Stimulated activated CD4-positive, alpha-beta T cell treated with anti-CD3 and anti-CD28 coated beads, Interleukin-4, amount 100 ng/mL, for 24 hours (primary cell): ENCODE results near the gene ZBTB47.

ENCODE experiments used
- DNase-seq: peaks from one replicate; pipeline ENCODE4 v3.0.0-alpha.2; 2020

ZBTB47 gene

GRCh38 chr3:42701371-42702065 lies 48.0 kb downstream of the ZBTB47 start:
- peak; percentile 56 for DNase-seq

- no peak for DNase-seq
Observed at GRCh38 chr3:42702066-42702951, 48.8 kb downstream of the ZBTB47 start, which contains the start of gene HHATL. Gene HHATL, minus strand, starts transcription at chr3:42702798. Its CDS starts 1,972 bp downstream, at chr3:42700826.

GRCh38 chr3:42702982-42703694 lies 49.6 kb downstream of the ZBTB47 start:
- no peak for DNase-seq

GRCh38 chr3:42703695-42704025 lies 50.2 kb downstream of the ZBTB47 start:
- DNase-seq: no peak

GRCh38 chr3:42704136-42704841 lies 50.8 kb downstream of the ZBTB47 start:
- no peak for DNase-seq

GRCh38 chr3:42705058-42705767 lies 51.7 kb downstream of the ZBTB47 start:
- no peak for DNase-seq

- no peak for DNase-seq
Observed at GRCh38 chr3:42705962-42706585, 52.6 kb downstream of the ZBTB47 start.

- DNase-seq: no peak
Observed at GRCh38 chr3:42706721-42707619, 53.5 kb downstream of the ZBTB47 start.

- DNase-seq: no peak
Observed at GRCh38 chr3:42707620-42708355, 54.3 kb downstream of the ZBTB47 start.

- DNase-seq: no peak
Observed at GRCh38 chr3:42708611-42709151, 55.2 kb downstream of the ZBTB47 start.

GRCh38 chr3:42709621-42710020 lies 56.1 kb downstream of the ZBTB47 start:
- no peak for DNase-seq

- DNase-seq: no peak
Observed at GRCh38 chr3:42710323-42711021, 57.0 kb downstream of the ZBTB47 start.

- DNase-seq: no peak
Observed at GRCh38 chr3:42711491-42712343, 58.2 kb downstream of the ZBTB47 start.

- DNase-seq: peak; percentile 2
Observed at GRCh38 chr3:42712344-42712648, 58.8 kb downstream of the ZBTB47 start.

GRCh38 chr3:42712688-42713372 lies 59.3 kb downstream of the ZBTB47 start:
- DNase-seq: peak; percentile 1

GRCh38 chr3:42713747-42714146 lies 60.2 kb downstream of the ZBTB47 start:
- DNase-seq: peak; percentile 1

GRCh38 chr3:42714171-42714852 lies 60.8 kb downstream of the ZBTB47 start:
- DNase-seq: no peak
